HepG2 (cell line): ENCODE results near the gene GRAMD1A. TPM values are rescaled to one million over a fixed set of nuclear protein-coding genes. Genes with fewer than 3 reads are reported as not detected.

Experiments used
- ATF5 ChIP-seq: sonication (generic); formaldehyde crosslinking; IDR thresholded peaks from 2 replicates; pipeline ENCODE4 v1.4.0; 2020; ENCODE audit warnings: mild to moderate bottlenecking, low read depth, missing genetic modification reagents
- FOXK2 ChIP-seq: fragments of 450-650 bp; IDR thresholded peaks from 2 replicates; pipeline ENCODE4 v1.6.1; 2016
- GFI1 ChIP-seq: sonication (generic); formaldehyde crosslinking; IDR thresholded peaks from 2 replicates; pipeline ENCODE4 v1.5.0; 2020; ENCODE audit warnings: missing genetic modification reagents, mild to moderate bottlenecking, borderline replicate concordance
- GRHL1 ChIP-seq: sonication (generic); formaldehyde crosslinking; conservative IDR thresholded peaks from 2 replicates; pipeline ENCODE4 v1.8.0; 2022; ENCODE audit warnings: missing genetic modification reagents
- HMG20B ChIP-seq: conservative IDR thresholded peaks from 2 replicates; pipeline ENCODE4 v1.6.1; 2016; ENCODE audit warnings: missing genetic modification reagents, missing compliant biosample characterization
- HMGXB3 ChIP-seq: sonication (generic); formaldehyde crosslinking; IDR thresholded peaks from 2 replicates; pipeline ENCODE4 v1.4.0; 2020; ENCODE audit warnings: missing genetic modification reagents, borderline replicate concordance
- ONECUT2 ChIP-seq: sonication (generic); formaldehyde crosslinking; IDR thresholded peaks from 2 replicates; pipeline ENCODE4 v1.4.0; 2020; ENCODE audit warnings: missing genetic modification reagents
- PAXIP1 ChIP-seq: sonication (generic); formaldehyde crosslinking; conservative IDR thresholded peaks from 2 replicates; pipeline ENCODE4 v1.4.0; 2020; ENCODE audit warnings: mild to moderate bottlenecking, missing genetic modification reagents, moderate library complexity
- RBAK ChIP-seq: sonication (generic); formaldehyde crosslinking; IDR thresholded peaks from 2 replicates; pipeline ENCODE4 v1.5.1; 2020; ENCODE audit warnings: mild to moderate bottlenecking, missing genetic modification reagents
- THYN1 ChIP-seq: sonication (generic); formaldehyde crosslinking; IDR thresholded peaks from 2 replicates; pipeline ENCODE4 v1.8.1; 2023; ENCODE audit warnings: low read depth, mild to moderate bottlenecking, moderate library complexity, missing genetic modification reagents, borderline replicate concordance
- ZBTB14 ChIP-seq: sonication (generic); formaldehyde crosslinking; IDR thresholded peaks from 2 replicates; pipeline ENCODE4 v1.4.0; 2020; ENCODE audit warnings: missing genetic modification reagents
- ZNF253 ChIP-seq: sonication (generic); formaldehyde crosslinking; IDR thresholded peaks from 2 replicates; pipeline ENCODE4 v1.8.0; 2022; ENCODE audit warnings: mild to moderate bottlenecking, missing genetic modification reagents, borderline replicate concordance
- ZNF530 ChIP-seq: sonication (generic); formaldehyde crosslinking; IDR thresholded peaks from 2 replicates; pipeline ENCODE4 v1.5.0; 2020; ENCODE audit warnings: low read depth, mild to moderate bottlenecking, missing genetic modification reagents
- ZNF580 ChIP-seq: IDR thresholded peaks from 2 replicates; pipeline ENCODE4 v1.6.1; 2016; ENCODE audit warnings: low read depth, borderline replicate concordance
- ZNF766 ChIP-seq: sonication (generic); formaldehyde crosslinking; IDR thresholded peaks from 2 replicates; pipeline ENCODE4 v1.5.0; 2020; ENCODE audit warnings: missing genetic modification reagents, borderline replicate concordance
- ZNF780A ChIP-seq: sonication (generic); formaldehyde crosslinking; IDR thresholded peaks from 2 replicates; pipeline ENCODE4 v1.8.0; 2022; ENCODE audit warnings: mild to moderate bottlenecking, missing genetic modification reagents, moderate library complexity
- polyA plus RNA-seq, 8 experiments: library from polyadenylated mRNA; depleted of rRNA in 3 of 8; stranded (reverse) in 7 of 8; unstranded in 1 of 8; fragments of >200 nt; fragmentation: Illumina TruSeq in 4 of 8; extraction: Trizol in 4 of 8; gene quantifications; 2 replicates each; pipeline versions ENCODE4 v1.2.1 to v1.2.3, GENCODE V29; 2011 to 2016; ENCODE audit warnings: low read depth in 4 of 8, missing spikeins in 1 of 8, mixed read lengths in 1 of 8; ENCODE audit not compliant: insufficient read depth in 1 of 8
- total RNA-seq, 5 experiments: library from RNA; depleted of rRNA; stranded (reverse); fragments of >200 nt; fragmentation: Illumina TruSeq; extraction: Trizol; gene quantifications; 2 replicates each; pipeline ENCODE4 v1.2.3, GENCODE V29; 2016; ENCODE audit warnings: low read depth in 1 of 5

Gene GRAMD1A
- total and polyA plus RNA-seq, 2 of the 13 experiments (the other 11 are each of a cell fraction or from before 2014, with no cell fraction given): 14.7 to 181 TPM

GRCh38 chr19:34961775-34962686 is 38.1 kb upstream of the GRAMD1A start (continued):
- TF ChIP-seq ZBTB14 (CRISPR knock-in tag): no peak
- TF ChIP-seq ZNF253 (CRISPR knock-in tag): no peak
- no peak for TF ChIP-seq GFI1 (CRISPR knock-in tag)
- no peak for TF ChIP-seq ONECUT2 (CRISPR knock-in tag)
- 0 out of 2 replicates have a peak, but pooled peaks have one; percentile 6 for TF ChIP-seq ZNF580
- no peak for TF ChIP-seq GRHL1 (CRISPR knock-in tag)
- TF ChIP-seq HMG20B: no peak
- TF ChIP-seq HMGXB3 (CRISPR knock-in tag): no peak
- no peak for TF ChIP-seq THYN1 (CRISPR knock-in tag)
- TF ChIP-seq ZNF780A: no peak
- TF ChIP-seq RBAK: no peak
- TF ChIP-seq ZNF530 (CRISPR knock-in tag): no peak
- TF ChIP-seq ZNF766: 0 out of 2 replicates have a peak, but pooled peaks have one; percentile 37
- TF ChIP-seq PAXIP1 (CRISPR knock-in tag): peak; percentile 82
- TF ChIP-seq ATF5 (CRISPR knock-in tag): no peak
- TF ChIP-seq FOXK2: peak; percentile 70; the same call in 1 of the 2 replicates
